Adipocyte (in vitro differentiated cells): ENCODE results near the gene DDA1.

Experiments
- DNase-seq: peaks from one replicate; pipeline ENCODE4 v3.0.0-alpha.2; 2015; ENCODE audit warnings: low read depth
- H3K27me3 ChIP-seq: replicated peaks from 2 replicates; pipeline ENCODE4 v1.7.0; 2013; ENCODE audit warnings: mild to moderate bottlenecking, low read length, moderate library complexity; ENCODE audit not compliant: control insufficient read depth, insufficient read depth
- H3K36me3 ChIP-seq: 2 replicates; pipeline ENCODE4 v1.7.0; 2013; ENCODE audit warnings: low read length, mild to moderate bottlenecking, moderate library complexity; ENCODE audit not compliant: control insufficient read depth, insufficient read depth, severe bottlenecking
- H3K4me1 ChIP-seq: 2 replicates; pipeline ENCODE4 v1.7.0; 2013; ENCODE audit warnings: mild to moderate bottlenecking, low read length, moderate library complexity; ENCODE audit not compliant: control insufficient read depth, insufficient read depth
- H3K4me3 ChIP-seq: 2 replicates; pipeline ENCODE4 v1.7.0; 2013; ENCODE audit warnings: mild to moderate bottlenecking, low read length, moderate library complexity
- H3K9ac ChIP-seq: 2 replicates; pipeline ENCODE4 v1.7.0; 2013; ENCODE audit warnings: mild to moderate bottlenecking, low read length, moderate library complexity
- H3K9me3 ChIP-seq: 2 replicates; pipeline ENCODE4 v1.7.0; 2013; ENCODE audit warnings: mild to moderate bottlenecking, low read length, moderate library complexity; ENCODE audit not compliant: control insufficient read depth

Gene DDA1

DNA sequence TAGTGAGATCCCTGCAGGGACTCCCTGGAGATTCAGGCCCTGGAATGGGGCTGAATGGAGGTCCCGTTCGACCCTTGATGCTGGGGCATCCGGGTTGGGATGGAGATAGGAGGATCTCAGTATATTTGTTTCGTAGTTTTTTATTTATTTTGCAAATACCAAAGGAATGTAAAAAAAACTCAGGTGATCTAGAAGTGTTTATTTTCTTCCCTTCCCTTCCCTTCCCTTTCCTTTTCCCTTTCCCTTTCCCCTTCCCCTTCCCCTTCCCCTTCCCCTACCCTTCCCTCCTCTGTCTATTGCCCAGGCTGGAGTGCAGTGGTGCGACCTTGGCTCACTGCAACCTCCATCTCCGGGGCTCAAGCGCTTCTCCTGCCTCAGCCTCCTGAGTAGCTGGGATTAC, 32.5 kb downstream of the DDA1 start:
- Histone ChIP-seq H3K36me3 (peaks cover 4% of the 10 kb centered on the region), H3K4me3 (no peak overlapping the region), H3K9ac (no peak overlapping the region), H3K9me3 (no peaks in the 10 kb centered on the region), H3K4me1 (peaks cover 10% of the 10 kb centered on the region), H3K27me3 (no peaks in the 10 kb centered on the region)
- DNase-seq, result no peak

DNA sequence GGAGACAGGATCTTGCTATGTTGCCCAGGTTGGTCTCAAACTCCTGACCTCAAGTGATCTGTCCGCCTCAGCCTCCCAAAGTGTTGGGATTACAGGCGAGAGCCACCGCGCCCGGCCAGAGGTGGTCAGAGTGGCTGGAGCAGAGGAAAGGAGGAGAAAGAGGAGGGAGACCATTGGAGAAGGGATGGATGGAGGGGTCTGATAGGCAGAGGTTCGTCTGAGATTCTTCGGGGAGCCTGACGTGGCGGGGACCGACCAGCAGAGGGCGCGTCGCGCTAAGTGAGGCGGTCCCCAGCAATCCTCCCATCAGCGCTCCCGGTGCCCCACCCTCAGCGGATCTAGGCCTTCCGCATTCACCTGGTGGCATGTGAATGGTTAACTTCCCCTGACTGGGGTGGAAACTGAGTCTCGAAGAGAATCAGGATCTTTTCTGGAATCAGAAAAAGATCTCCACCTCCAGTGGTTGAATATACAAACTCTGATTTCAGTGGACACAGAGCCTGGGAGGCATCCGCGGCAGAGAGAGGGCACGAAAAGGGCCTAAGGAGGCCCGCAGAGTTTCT, 36.8 kb downstream of the DDA1 start:
- H3K4me1 ChIP-seq, result peaks cover 8% of the 10 kb centered on the region
- no peak overlapping the region for H3K4me3 ChIP-seq
- peaks cover 4% of the 10 kb centered on the region for H3K36me3 ChIP-seq
- H3K9ac ChIP-seq, result no peak overlapping the region
- DNase-seq, result peak; percentile 84
- H3K27me3 ChIP-seq, result peaks cover 5% of the 10 kb centered on the region
- H3K9me3 ChIP-seq, result no peaks in the 10 kb centered on the region

DNA sequence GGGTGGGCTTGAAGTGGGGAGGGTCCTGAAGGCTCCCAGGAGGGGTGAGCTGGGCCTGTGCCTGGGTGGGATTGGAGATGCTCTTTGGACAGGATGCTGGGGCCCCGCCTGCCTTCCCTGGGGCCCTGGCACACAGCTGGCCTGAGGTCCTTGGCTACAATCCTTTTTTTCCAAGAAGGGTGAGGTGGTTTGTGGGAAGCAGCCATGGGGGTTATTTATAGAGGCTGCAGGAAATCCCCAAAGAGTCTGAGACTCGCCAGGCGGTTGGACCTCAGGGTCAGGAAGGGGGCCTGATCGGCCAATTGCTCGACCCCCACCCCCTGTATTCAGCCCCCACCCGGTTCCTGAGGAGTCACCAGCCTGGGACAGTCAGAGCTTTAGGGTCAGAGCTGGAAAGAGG, 38.0 kb downstream of the DDA1 start:
- no peaks in the 10 kb centered on the region for H3K36me3 ChIP-seq
- H3K4me1 ChIP-seq, result peaks cover 8% of the 10 kb centered on the region
- no peaks in the 10 kb centered on the region for H3K9me3 ChIP-seq
- H3K9ac ChIP-seq, result no peak overlapping the region
- H3K27me3 ChIP-seq, result peaks cover 7% of the 10 kb centered on the region
- H3K4me3 ChIP-seq, result no peak overlapping the region
- DNase-seq, result no peak

DNA sequence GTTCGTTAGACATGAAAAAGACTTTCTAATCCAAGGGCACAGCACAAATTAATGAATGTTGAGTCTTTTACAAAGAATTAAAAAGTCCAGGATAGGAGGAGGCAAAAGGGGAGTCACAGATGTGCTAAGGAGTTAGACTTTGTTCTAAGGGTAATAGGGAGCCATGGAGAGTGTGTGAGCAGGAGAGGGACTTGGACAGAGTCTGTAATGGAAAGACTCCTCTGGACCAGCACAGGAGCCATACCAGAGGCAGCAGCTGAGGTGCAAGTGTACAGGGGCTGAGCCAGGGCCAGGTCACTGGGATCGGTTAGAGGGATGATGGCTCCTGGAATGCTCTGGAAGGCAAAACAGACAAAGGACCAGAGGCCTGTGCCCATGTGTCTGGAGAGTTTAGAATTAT, 38.5 kb downstream of the DDA1 start:
- Histone ChIP-seq H3K4me1 (peaks cover 8% of the 10 kb centered on the region), H3K9ac (no peak overlapping the region), H3K27me3 (peaks cover 12% of the 10 kb centered on the region), H3K9me3 (no peaks in the 10 kb centered on the region), H3K36me3 (no peaks in the 10 kb centered on the region), H3K4me3 (no peak overlapping the region)
- DNase-seq, result no peak

DNA sequence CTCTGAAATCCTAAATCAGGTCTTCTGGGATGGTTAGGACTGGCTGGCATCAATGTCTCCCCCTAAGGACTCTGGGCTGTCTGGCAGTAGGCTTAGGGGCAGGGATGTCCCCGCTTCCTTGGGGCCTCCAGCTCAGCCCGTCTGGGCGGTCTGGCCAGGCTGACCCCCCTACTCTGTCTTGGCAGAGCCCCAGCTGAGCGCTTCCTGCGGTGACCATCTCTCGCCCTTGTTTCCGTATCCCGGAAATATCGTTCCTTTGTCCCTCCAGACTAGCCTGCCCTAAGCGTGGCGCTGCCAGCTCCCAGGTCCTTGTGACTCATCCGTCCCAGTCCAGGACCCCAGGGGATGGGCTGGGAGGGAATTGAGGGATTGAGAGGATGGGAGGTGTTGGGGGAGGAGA, 39.3 kb downstream of the DDA1 start:
- Histone ChIP-seq H3K4me3 (peak overlapping the region; percentile 54), H3K4me1 (peaks cover 8% of the 10 kb centered on the region)
- DNase-seq, result peak; percentile 57

GRCh38 chr19:17351815-17352435, 42.6 kb downstream of the DDA1 start:
- Histone ChIP-seq H3K4me1 (peaks cover 8% of the 10 kb centered on the region), H3K27me3 (peaks cover 18% of the 10 kb centered on the region), H3K9ac (no peak overlapping the region), H3K4me3 (no peak overlapping the region), H3K9me3 (no peaks in the 10 kb centered on the region), H3K36me3 (no peaks in the 10 kb centered on the region)
- no peak for DNase-seq

More for the DNA sequence above, 39.3 kb downstream of the DDA1 start:
- H3K36me3 ChIP-seq, result no peaks in the 10 kb centered on the region
- no peaks in the 10 kb centered on the region for H3K9me3 ChIP-seq
- peak overlapping the region; percentile 39 for H3K9ac ChIP-seq
- H3K27me3 ChIP-seq, result peaks cover 18% of the 10 kb centered on the region

GRCh38 chr19:17352608-17353280, 43.4 kb downstream of the DDA1 start:
- H3K4me3 ChIP-seq, result no peak overlapping the region
- H3K9ac ChIP-seq, result no peak overlapping the region

DNA sequence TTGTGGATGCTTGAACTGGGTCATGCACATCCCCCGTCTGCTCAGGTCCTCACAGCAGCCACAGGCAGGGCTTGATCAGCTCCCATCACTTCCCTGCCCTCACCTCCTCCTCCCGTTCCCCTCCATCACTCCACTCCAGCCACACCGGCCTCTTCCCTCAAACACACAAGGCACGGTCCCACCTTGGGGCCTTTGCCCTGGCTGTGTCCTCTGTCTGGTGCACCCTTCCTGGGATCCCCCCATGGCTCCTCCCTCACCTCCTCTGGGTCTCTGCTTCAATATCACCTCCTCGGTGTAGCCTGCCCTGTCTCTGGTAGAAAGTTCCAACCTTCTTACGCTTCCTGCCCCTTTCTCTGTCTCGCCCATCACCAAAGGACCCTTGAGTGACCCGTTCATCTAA, 44.0 kb downstream of the DDA1 start:
- no peak for DNase-seq
- H3K9ac ChIP-seq, result no peak overlapping the region
- no peaks in the 10 kb centered on the region for H3K36me3 ChIP-seq
- H3K4me3 ChIP-seq, result no peak overlapping the region
- H3K4me1 ChIP-seq, result peaks cover 9% of the 10 kb centered on the region
- no peaks in the 10 kb centered on the region for H3K9me3 ChIP-seq
- H3K27me3 ChIP-seq, result peaks cover 23% of the 10 kb centered on the region

More at GRCh38 chr19:17352608-17353280, 43.4 kb downstream of the DDA1 start:
- Histone ChIP-seq H3K27me3 (peaks cover 18% of the 10 kb centered on the region), H3K4me1 (peaks cover 8% of the 10 kb centered on the region), H3K36me3 (no peaks in the 10 kb centered on the region), H3K9me3 (no peaks in the 10 kb centered on the region)
- no peak for DNase-seq

DNA sequence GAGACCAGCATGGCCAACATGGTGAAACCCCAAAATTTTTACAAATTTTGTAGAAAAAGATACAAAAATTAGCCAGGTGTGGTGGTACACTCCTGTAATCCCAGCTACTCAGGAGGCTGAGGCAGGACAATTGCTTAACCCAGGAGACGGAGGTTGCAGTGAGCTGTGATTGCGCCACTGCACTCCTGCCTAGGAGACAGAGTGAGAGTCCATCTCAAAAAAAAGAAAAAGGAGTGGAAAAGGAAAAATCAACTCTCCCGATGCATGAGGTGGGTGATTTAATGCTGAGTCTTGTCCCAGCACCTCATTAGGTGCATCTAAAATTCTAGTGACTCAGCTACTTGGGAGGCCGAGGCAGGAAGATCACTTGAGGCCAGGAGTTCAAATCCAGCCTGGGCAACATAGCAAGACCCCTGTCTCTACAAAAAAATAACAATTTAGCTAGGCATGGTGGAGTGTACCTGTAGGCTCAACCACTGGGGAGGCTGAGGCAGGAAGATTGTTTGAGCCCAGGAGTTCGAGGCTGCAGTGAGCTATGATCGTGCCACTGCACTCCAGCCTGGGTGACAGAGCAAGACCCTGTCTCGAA, 47.8 kb downstream of the DDA1 start:
- DNase-seq, result no peak
- Histone ChIP-seq H3K9ac (no peak overlapping the region), H3K9me3 (no peaks in the 10 kb centered on the region), H3K4me3 (no peak overlapping the region), H3K36me3 (no peaks in the 10 kb centered on the region), H3K27me3 (peaks cover 27% of the 10 kb centered on the region), H3K4me1 (peaks cover 2% of the 10 kb centered on the region)

DNA sequence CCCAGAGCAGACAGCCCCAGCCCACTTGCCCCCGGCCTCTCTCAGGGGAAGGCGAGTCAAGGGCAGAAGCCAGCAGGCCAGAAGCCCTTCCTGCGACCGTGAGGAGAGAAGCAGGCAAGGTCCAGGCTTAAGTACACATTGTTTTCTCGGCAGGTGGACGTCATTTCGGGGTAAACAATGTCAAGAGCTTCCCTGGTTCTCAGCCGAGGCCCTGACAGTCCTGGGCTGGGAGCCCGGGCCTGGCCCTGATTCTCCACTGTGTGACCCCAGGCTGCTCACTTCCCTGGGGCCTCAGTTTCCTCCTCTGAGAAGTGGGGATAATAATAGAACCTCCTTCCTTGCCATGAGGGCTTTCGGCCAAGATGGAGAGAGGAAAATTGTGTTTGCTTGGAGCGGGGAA, 48.4 kb downstream of the DDA1 start:
- Histone ChIP-seq H3K27me3 (peaks cover 24% of the 10 kb centered on the region), H3K36me3 (no peaks in the 10 kb centered on the region), H3K4me3 (no peak overlapping the region), H3K4me1 (peaks cover 2% of the 10 kb centered on the region), H3K9me3 (no peaks in the 10 kb centered on the region), H3K9ac (no peak overlapping the region)
- DNase-seq, result no peak

DNA sequence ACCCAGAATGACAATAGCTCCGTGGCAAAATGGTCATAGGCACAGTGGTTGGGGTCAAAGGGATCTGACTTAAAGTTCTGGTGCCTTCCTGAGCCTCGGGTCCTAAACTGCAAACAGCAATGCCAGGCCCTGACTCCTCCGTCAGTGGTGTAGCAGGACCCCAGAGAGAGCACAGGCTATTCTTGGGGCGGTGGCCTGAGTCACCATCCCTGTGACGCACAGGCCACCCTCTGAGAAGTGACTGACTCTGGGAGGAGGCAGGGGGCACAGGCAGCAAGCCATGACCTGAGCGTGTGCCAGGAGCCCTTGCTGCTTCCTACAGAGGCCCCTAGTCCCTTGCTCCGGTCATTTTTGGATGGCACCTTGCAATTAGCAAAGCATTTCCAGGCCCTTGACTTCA, 49.0 kb downstream of the DDA1 start:
- Histone ChIP-seq H3K27me3 (peaks cover 18% of the 10 kb centered on the region), H3K9me3 (no peaks in the 10 kb centered on the region), H3K4me1 (peaks cover 2% of the 10 kb centered on the region), H3K36me3 (no peaks in the 10 kb centered on the region), H3K9ac (no peak overlapping the region), H3K4me3 (no peak overlapping the region)
- no peak for DNase-seq
